HepG2 (cell line): Measurements from ENCODE around the gene MFNG. TPM values are rescaled to one million over a fixed set of nuclear protein-coding genes. Genes with fewer than 3 reads are reported as not detected.

Source experiments
- ATM ChIP-seq: fragments of 450-650 bp; IDR thresholded peaks from 2 replicates; pipeline ENCODE4 v1.7.1; 2017; ENCODE audit warnings: mild to moderate bottlenecking, borderline replicate concordance
- CHCHD3 ChIP-seq: sonication (generic); formaldehyde crosslinking; IDR thresholded peaks from 2 replicates; pipeline ENCODE4 v1.8.0; 2022; ENCODE audit warnings: mild to moderate bottlenecking, missing genetic modification reagents, moderate library complexity
- ELF3 ChIP-seq: IDR thresholded peaks from 2 replicates; pipeline ENCODE4 v1.6.1; 2016; ENCODE audit warnings: missing genetic modification reagents, missing compliant biosample characterization
- POLR2G ChIP-seq: fragments of 200-400 bp; formaldehyde crosslinking; IDR thresholded peaks from 2 replicates; pipeline ENCODE4 v1.6.1; 2018; ENCODE audit warnings: mild to moderate bottlenecking, low read depth, low read length, moderate library complexity
- RXRA ChIP-seq: sonication (generic); formaldehyde crosslinking; IDR thresholded peaks from 2 replicates; pipeline ENCODE4 v1.5.1; 2020; ENCODE audit warnings: missing genetic modification reagents
- SRSF1 ChIP-seq: fragments of 200-400 bp; formaldehyde crosslinking; optimal IDR thresholded peaks from 2 replicates; pipeline ENCODE3; 2017; ENCODE audit warnings: mild to moderate bottlenecking, low read depth, low read length, moderate library complexity
- SRY ChIP-seq: sonication (generic); formaldehyde crosslinking; IDR thresholded peaks from 2 replicates; pipeline ENCODE4 v1.8.0; 2022; ENCODE audit warnings: mild to moderate bottlenecking, missing genetic modification reagents
- TOE1 ChIP-seq: sonication (generic); formaldehyde crosslinking; IDR thresholded peaks from 2 replicates; pipeline ENCODE4 v1.4.0; 2020; ENCODE audit warnings: mild to moderate bottlenecking, missing genetic modification reagents
- ZBTB26 ChIP-seq: IDR thresholded peaks from 2 replicates; pipeline ENCODE4 v1.6.1; 2016; ENCODE audit warnings: missing compliant biosample characterization, missing genetic modification reagents, borderline replicate concordance
- ZBTB43 ChIP-seq: sonication (generic); formaldehyde crosslinking; conservative IDR thresholded peaks from 2 replicates; pipeline ENCODE4 v1.4.0; 2020; ENCODE audit warnings: missing genetic modification reagents
- ZFP36L2 ChIP-seq: sonication (generic); formaldehyde crosslinking; IDR thresholded peaks from 2 replicates; pipeline ENCODE4 v1.4.0; 2020; ENCODE audit warnings: missing genetic modification reagents
- ZFP91 ChIP-seq: sonication (generic); formaldehyde crosslinking; IDR thresholded peaks from 2 replicates; pipeline ENCODE4 v1.9.0; 2022; ENCODE audit warnings: missing genetic modification reagents, mild to moderate bottlenecking, borderline replicate concordance
- ZHX1 ChIP-seq: sonication (generic); formaldehyde crosslinking; IDR thresholded peaks from 2 replicates; pipeline ENCODE4 v1.8.1; 2022; ENCODE audit warnings: low read depth, mild to moderate bottlenecking, missing genetic modification reagents
- ZNF10 ChIP-seq: sonication (generic); formaldehyde crosslinking; IDR thresholded peaks from 2 replicates; pipeline ENCODE4 v1.4.0; 2020; ENCODE audit warnings: mild to moderate bottlenecking, low read depth, missing genetic modification reagents, borderline replicate concordance
- ZNF180 ChIP-seq: sonication (generic); formaldehyde crosslinking; IDR thresholded peaks from 2 replicates; pipeline ENCODE4 v1.4.0; 2020; ENCODE audit warnings: low read depth, missing genetic modification reagents, borderline replicate concordance
- ZNF564 ChIP-seq: sonication (generic); formaldehyde crosslinking; IDR thresholded peaks from 2 replicates; pipeline ENCODE4 v1.8.1; 2023; ENCODE audit warnings: mild to moderate bottlenecking, missing genetic modification reagents
- polyA plus RNA-seq, 8 experiments: library from polyadenylated mRNA; depleted of rRNA in 3 of 8; stranded (reverse) in 7 of 8; unstranded in 1 of 8; fragments of >200 nt; fragmentation: Illumina TruSeq in 4 of 8; extraction: Trizol in 4 of 8; gene quantifications; 2 replicates each; pipeline versions ENCODE4 v1.2.1 to v1.2.3, GENCODE V29; 2011 to 2016; ENCODE audit warnings: low read depth in 4 of 8, missing spikeins in 1 of 8, mixed read lengths in 1 of 8; ENCODE audit not compliant: insufficient read depth in 1 of 8
- total RNA-seq, 5 experiments: library from RNA; depleted of rRNA; stranded (reverse); fragments of >200 nt; fragmentation: Illumina TruSeq; extraction: Trizol; gene quantifications; 2 replicates each; pipeline ENCODE4 v1.2.3, GENCODE V29; 2016; ENCODE audit warnings: low read depth in 1 of 5
- TF ChIP-seq, protein P1 (sequence below): IDR thresholded peaks from 2 replicates; pipeline ENCODE4 v1.6.1; 2016; ENCODE audit warnings: low read depth, borderline replicate concordance
- TF ChIP-seq, protein P2 (sequence below): IDR thresholded peaks from 2 replicates; pipeline ENCODE4 v1.6.1; 2018; ENCODE audit warnings: missing genetic modification reagents
- TF ChIP-seq, protein P3 (sequence below): sonication (generic); formaldehyde crosslinking; IDR thresholded peaks from 2 replicates; pipeline ENCODE4 v1.4.0; 2020; ENCODE audit warnings: missing genetic modification reagents

MFNG gene
- total and polyA plus RNA-seq, 2 of the 13 experiments (the other 11 are each of a cell fraction or from before 2014, with no cell fraction given), result 1.0 to 11.7 TPM

GRCh38 chr22:37501610-37502341 lies 15.6 kb upstream of the MFNG start (continued):
- TF ChIP-seq, protein P1, sequence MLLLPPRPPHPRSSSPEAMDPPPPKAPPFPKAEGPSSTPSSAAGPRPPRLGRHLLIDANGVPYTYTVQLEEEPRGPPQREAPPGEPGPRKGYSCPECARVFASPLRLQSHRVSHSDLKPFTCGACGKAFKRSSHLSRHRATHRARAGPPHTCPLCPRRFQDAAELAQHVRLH (CRISPR knock-in tag), result peak; percentile 98
- TF ChIP-seq ZNF10 (no peak), ZNF564 (CRISPR knock-in tag) (peak; percentile 91; the same call in 1 of the 2 replicates), SRSF1 (no peak), ZNF180 (no peak), ZFP36L2 (CRISPR knock-in tag) (peak; percentile 77; the same call in 1 of the 2 replicates), ATM (peak; percentile 25; the same call in 1 of the 2 replicates), RXRA (peak; percentile 98), POLR2G (peak; percentile 10; the same call in 1 of the 2 replicates), ZFP91 (CRISPR knock-in tag) (peak; percentile 89), SRY (CRISPR knock-in tag) (peak; percentile 95; the same call in 1 of the 2 replicates), ZBTB26 (CRISPR knock-in tag) (peak; percentile 71), ZHX1 (CRISPR knock-in tag) (peak; percentile 97), TOE1 (CRISPR knock-in tag) (no peak), CHCHD3 (CRISPR knock-in tag) (peak; percentile 36; the same call in 1 of the 2 replicates), ELF3 (peak; percentile 95), ZBTB43 (CRISPR knock-in tag) (peak; percentile 99)
- TF ChIP-seq, protein P2, sequence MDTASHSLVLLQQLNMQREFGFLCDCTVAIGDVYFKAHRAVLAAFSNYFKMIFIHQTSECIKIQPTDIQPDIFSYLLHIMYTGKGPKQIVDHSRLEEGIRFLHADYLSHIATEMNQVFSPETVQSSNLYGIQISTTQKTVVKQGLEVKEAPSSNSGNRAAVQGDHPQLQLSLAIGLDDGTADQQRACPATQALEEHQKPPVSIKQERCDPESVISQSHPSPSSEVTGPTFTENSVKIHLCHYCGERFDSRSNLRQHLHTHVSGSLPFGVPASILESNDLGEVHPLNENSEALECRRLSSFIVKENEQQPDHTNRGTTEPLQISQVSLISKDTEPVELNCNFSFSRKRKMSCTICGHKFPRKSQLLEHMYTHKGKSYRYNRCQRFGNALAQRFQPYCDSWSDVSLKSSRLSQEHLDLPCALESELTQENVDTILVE (CRISPR knock-in tag), result peak; percentile 84
- TF ChIP-seq, protein P3, sequence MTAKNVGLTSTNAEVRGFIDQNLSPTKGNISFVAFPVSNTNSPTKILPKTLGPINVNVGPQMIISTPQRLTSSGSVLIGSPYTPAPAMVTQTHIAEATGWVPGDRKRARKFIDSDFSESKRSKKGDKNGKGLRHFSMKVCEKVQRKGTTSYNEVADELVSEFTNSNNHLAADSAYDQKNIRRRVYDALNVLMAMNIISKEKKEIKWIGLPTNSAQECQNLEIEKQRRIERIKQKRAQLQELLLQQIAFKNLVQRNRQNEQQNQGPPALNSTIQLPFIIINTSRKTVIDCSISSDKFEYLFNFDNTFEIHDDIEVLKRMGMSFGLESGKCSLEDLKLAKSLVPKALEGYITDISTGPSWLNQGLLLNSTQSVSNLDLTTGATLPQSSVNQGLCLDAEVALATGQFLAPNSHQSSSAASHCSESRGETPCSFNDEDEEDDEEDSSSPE (CRISPR knock-in tag), result peak; percentile 70; the same call in 1 of the 2 replicates
